ENCODE data around the gene WDR64.
"Not testable (repeated sequence)": the region's sequence is repeated elsewhere in the genome, so short reads cannot be mapped to it uniquely, and the experiment has no call there.

Gene WDR64

GRCh38 chr1:241749041-241749944, 97.2 kb downstream of the WDR64 start:
- no peak for DNase-seq

GRCh38 chr1:241749945-241750695, 98.0 kb downstream of the WDR64 start:
- DNase-seq, result no peak

GRCh38 chr1:241751524-241751923, 99.4 kb downstream of the WDR64 start:
- no peak for DNase-seq

- no peak for DNase-seq
Measured at GRCh38 chr1:241762713-241763339, 110.7 kb downstream of the WDR64 start.

GRCh38 chr1:241765390-241765789, 113.3 kb downstream of the WDR64 start:
- no peak for DNase-seq

- DNase-seq, result no peak
Measured at GRCh38 chr1:241767737-241768136, 115.7 kb downstream of the WDR64 start.

- DNase-seq, result no peak
Measured at GRCh38 chr1:241770115-241770514, 118.0 kb downstream of the WDR64 start.

- no peak for DNase-seq
Measured at GRCh38 chr1:241771117-241771516, 119.0 kb downstream of the WDR64 start.

- DNase-seq, result no peak
Measured at GRCh38 chr1:241772932-241773500, 120.9 kb downstream of the WDR64 start.

GRCh38 chr1:241773991-241774390, 121.9 kb downstream of the WDR64 start:
- no peak for DNase-seq

GRCh38 chr1:241775021-241775420, 122.9 kb downstream of the WDR64 start:
- no peak for DNase-seq

GRCh38 chr1:241776911-241777310, 124.8 kb downstream of the WDR64 start:
- DNase-seq, result no peak

- no peak for DNase-seq
Measured at GRCh38 chr1:241778117-241778516, 126.0 kb downstream of the WDR64 start.

- DNase-seq, result no peak
Measured at GRCh38 chr1:241779897-241780296, 127.8 kb downstream of the WDR64 start.

- DNase-seq, result no peak
Measured at GRCh38 chr1:241782396-241782795, 130.3 kb downstream of the WDR64 start.

GRCh38 chr1:241787691-241788090, 135.6 kb downstream of the WDR64 start:
- DNase-seq, result no peak

GRCh38 chr1:241789061-241789460, 137.0 kb downstream of the WDR64 start:
- no peak for DNase-seq

GRCh38 chr1:241799416-241799815, 147.3 kb downstream of the WDR64 start:
- no peak for DNase-seq

- DNase-seq, result no peak
Measured at GRCh38 chr1:241800640-241801039, 148.6 kb downstream of the WDR64 start.

GRCh38 chr1:241802863-241803262, 150.8 kb downstream of the WDR64 start:
- DNase-seq, result no peak

- not testable (repeated sequence) for DNase-seq
Measured at GRCh38 chr1:241804706-241805105, 152.6 kb downstream of the WDR64 start.

GRCh38 chr1:241808265-241808664, 156.2 kb downstream of the WDR64 start:
- DNase-seq, result no peak

- no peak for DNase-seq
Measured at GRCh38 chr1:241810769-241811405, 158.8 kb downstream of the WDR64 start.

Measured in cerebellar nuclear complex (tissue), 1 donor.